Stimulated activated CD4-positive, alpha-beta T cell treated with anti-CD3 and anti-CD28 coated beads, Interleukin-15, amount 100 ng/mL, for 48 hours (primary cell): ENCODE data around the gene GNG12.

Source experiments
- DNase-seq, 2 donors: peaks; one replicate each; pipeline ENCODE4 v3.0.0-alpha.2; 2020; ENCODE audit warnings: low read depth in 2 of 2

GNG12 gene

DNA sequence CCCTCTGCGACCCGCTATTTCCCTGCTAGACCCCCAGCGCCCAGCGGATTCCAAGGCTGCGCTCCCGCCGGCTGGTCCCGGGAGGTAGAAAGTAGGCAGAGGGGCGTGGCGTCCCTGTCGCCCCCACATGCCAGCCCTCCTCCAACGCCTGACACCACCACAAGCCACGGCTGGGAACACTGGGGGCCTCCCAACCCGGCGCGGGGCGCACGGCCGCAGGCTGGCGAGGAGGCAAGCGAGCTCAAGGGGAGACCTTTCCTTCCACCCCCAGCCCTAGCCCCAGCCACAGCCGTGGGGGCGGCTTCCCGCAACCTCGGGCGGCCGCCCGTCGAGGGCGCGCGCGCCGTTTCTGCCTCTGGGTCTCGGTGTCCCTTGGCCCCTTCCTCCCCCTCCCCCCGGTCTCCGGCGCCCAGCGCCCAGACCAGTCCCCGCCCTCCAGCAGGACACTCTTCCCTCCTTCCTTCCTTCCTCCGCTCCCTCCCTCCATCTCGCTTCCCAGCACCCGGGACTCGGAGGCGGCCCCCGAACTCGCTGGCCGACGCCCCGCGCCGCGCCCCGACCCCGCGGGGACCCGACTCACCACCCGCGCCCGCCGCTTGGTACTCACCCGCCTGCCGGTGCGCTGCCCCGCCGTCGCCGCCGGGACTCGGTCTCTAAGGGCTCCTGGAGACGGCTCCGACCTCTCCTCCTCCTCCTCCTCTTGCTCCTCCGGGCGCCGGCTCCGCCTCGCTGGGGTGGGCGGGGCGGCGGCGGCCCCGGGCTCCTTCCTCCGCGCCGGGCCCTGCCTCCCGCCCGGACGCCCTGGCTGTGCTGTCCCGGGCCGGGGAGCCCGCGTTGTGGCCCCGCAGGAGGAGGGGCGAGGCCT lies at the start of gene GNG12:
GNG12 (minus strand) TSS at position 731 of the 865 bp plus-strand sequence. CDS start 125,781 bp downstream, outside the sequence.
- no peak for DNase-seq

DNA sequence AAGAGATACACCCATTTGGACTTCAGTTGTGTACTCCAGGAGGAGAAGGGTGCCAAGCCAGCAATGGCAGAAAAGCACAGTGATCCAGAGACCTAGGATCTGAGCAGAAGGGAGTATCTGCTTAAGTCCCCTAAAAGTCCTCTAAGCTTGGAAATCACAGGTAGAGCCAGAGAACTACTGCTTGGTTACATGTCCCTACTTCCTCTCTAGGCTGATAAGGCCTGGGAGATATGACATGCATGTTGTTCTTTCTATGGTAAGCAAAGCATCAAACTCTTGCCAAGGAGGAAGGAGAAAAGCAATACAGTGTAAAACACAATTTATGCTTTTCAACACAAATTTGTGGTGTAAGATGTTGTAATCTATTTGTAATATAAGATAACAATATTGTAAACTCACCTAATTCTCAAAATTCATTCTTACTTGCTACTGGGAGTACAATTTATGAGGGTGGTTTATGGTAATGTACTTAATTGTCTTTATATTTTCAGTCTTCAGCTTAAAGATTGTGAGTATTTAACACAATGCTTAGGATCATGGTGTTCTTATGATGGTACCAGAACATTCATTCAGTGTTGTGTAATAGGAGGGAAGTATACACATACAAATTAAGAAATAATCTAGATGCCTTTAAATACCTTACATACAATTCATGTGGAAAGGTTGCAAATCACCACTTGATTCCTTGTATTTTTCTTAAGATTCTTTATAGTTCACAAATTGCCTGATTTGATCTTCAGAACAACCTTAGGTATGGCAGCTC lies 49.1 kb upstream of the GNG12 start:
- no peak for DNase-seq

DNA sequence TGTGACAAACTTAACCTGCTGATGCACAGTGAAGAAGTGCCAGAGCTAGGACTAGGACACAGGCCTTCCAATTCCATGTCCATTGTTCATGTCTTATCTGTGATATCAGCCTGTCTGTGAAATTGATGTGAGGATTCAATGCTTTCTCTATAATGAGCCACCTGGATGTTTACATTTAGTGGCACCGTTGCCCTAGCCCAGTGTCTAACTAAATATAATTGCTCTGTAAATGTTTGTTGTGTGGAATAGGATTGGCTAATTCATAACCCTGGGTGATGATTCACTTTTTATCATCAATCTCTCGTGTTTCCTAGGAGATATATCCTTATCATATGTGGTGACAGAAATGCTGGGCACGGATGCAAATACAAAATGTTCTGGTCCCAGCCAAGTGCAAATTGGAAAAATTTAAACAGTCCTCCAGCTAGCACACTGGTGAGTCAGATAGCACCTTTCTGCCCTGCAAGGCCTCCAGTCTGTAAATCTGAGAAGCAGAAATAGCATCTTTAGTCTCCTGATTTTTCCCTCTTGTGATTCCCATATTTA lies 46.9 kb upstream of the GNG12 start:
- DNase-seq: no peak

DNA sequence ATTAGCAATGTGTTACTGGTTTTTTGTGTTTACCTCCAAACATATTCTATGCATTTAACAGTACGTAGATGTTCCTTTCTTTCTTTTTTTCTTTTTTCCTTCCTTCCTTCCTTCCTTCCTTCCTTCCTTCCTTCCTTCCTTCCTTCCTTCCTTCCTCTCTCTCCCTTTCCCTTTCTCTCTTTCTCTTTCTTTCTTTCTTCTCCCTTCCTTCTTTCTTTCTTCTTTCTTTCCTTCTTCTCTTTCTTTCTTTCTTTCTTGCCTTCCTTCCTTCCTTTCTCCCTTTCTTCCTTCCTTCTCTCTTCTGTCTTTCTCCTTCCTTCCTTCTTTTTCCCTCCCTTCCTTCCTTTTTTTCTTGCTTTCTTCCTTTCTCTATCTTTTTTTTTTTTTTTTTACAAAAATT lies 46.2 kb upstream of the GNG12 start:
- no peak for DNase-seq

DNA sequence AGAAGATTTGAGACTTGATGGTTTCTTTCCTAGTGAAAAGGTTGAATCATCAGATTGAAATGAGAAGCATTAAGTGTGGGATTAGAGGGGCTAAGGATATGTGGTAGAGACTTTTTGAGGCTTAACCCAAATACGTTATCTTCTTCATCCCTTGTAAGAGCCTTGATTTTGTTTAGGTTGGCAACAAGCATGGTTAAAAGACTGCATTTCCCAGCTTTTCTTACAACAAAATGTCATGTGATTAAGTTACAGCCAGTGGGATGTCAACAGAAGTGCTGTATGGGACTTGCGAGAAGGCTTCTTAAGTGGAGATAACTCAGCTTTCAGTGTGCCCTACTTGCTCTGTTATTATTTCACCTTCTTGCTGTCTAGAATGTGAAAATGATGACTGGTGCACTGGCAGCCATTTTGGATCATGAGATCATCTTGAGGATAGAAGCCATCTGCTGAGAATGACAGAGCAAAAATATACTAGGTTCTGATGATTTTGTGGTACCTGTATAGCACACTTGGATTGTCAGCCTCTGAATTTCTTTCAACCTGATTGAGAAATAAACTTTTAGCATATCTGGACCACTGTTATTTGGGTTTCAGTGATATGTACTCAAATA lies 41.3 kb upstream of the GNG12 start:
- no peak for DNase-seq

DNA sequence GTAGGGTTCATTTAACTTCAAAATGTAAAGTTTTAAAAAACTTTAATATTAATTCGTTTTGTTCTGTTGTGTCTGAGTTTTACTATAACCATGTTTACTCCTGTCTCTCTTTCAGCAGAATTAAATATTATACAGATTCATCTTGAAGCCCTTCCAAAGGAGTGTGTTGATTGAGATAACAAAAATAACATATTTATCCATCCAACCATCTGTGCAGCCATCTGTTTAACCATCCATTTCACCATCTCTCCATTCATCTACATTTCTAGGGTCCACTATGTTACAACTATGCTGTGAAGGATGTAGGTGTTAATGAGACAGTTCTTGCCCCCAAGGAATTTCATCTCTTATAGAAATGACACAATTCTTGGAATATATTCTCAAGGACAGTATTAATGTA lies 36.0 kb upstream of the GNG12 start:
- DNase-seq: no peak

DNA sequence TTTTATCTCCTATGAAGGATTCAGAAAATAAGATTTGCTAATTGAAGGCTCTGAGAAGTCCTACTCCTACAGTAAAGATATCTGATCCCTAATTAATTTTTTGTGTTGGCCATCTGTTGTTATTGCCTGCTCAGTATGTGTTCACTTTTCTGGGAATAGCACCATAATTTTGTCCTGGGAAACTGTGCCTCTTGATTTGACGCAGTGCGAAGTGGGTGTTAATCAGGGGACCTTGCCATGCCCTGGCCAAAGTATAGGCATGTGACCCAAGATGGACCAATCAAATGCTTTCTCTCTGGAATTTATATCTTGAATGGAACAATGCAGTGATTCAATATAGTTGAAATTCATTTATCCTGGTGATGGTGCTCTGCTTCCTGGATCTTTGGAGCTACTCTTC lies 30.4 kb upstream of the GNG12 start:
- DNase-seq: no peak

DNA sequence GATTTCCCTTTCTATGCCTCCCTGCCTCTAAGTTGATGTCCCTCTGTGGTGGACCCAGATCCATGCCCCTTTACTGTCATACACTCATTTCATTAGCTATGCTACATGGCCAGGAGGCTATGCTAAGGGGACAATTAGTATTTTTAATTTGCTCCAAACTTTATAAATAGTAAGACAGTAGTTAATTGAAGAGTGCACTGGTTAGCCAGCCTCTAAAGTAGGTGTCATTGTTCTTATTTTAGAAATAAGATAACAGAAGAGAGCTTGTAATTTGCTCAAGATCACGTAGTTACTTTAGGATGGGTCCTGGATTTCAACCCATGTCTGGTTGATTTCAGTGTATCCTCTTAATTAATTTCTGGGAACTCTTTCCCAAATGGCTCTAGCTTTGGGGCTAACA lies 29.4 kb upstream of the GNG12 start:
- DNase-seq: no peak

DNA sequence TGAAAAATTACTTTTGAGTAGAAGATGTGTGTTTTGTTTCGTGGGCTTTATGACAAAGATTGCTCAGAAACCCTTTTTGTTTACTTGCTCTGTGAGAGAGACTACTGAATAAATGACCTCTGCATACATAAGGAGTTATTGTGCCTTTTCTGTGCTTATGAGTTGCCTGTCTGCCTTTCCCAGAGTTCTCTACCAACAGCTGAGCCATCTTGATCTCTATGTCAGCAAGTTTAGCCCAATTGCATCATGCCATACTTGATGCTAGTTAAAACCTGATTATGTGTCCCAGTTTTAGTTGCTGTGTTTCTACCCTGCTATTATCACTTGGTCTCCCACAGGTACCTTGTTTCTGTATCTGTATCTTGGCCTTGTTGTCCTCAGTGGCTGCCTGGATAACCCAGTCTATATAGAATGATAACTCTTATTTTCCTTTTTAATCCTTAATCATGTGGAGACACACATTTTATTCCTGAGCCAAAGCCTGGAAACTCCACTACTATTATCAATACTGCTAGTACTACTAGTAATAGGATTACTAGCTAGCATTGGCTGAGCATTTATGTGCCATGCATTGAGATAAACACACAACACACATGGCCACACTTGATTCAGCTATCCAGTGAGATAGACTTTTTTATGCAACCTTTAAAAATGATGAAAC lies 28.7 kb upstream of the GNG12 start:
- no peak for DNase-seq

DNA sequence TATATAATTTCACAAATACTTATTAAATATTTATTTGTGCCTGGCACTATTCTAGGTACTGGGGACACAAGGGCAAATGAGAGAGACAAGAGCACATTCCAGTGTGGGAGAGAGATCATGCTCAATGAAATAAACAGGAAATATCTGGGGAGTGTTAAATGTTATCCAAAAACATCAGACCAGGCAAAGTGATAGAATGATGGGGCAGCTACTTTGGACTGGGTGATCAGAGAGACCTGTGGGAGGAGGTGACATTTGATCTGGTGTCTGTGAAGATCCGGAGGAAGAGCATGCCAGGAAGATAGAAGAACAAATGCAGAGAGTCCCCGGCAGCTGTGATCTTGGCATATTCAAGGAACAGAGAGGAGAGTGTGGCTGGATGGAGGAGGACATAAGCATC lies 27.5 kb upstream of the GNG12 start:
- DNase-seq: no peak

DNA sequence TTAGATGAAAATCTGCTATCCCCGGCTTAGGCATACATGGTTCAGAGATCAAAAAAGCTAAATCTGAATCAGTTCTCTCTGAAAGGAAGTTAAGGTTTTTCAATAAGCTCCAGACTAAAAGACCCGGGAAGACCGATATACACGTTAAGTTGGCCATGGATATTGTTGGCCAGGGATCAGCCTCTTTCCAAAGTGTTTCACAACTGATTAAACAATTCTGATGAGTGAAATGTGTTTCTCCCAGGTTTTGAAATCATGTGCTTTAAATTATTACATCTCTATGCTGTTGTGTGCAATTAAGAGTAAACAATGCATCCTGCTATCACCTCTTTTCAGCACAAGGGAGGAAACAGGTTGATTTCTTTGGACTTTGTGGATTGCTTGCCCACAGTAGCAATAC lies 23.7 kb upstream of the GNG12 start:
- no peak for DNase-seq

DNA sequence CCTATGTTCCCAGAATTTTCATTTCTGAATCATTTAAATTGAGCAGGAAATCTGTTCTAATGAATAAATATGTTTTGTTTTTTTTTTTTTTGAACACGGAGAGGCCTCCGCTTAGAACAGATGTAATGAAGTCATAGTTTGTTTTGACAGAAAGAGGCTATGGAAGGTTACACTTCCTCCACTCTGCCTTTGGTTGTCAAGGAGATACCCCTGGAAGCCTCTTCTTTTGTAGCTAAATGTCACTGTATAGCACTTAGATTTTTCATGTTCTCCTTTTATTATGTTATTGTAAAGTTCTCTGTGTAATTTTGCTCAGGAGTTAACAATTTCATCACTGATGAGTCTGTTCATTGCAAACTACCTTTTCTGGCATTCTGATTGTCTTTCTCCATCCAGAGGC lies 22.7 kb upstream of the GNG12 start:
- no peak for DNase-seq

DNA sequence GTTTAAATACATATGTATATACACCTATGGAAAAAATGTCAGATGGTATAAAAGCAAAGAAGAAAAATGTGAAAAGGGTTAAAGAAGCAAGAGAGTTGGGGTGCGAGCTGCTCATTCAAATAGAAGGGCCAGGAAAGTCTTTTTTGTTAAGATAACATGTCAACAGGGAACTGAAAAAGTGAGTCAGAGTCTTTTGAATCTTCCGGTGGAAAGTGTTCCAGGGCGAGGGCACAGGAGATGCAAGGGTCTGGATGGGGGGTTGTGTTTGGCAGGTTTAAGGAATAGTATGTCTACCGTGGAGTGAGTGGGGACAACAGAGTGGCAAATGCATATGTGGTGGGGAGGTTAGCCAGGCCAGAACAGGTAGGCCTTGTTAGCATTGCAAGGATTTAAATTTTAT lies 22.2 kb upstream of the GNG12 start:
- no peak for DNase-seq

DNA sequence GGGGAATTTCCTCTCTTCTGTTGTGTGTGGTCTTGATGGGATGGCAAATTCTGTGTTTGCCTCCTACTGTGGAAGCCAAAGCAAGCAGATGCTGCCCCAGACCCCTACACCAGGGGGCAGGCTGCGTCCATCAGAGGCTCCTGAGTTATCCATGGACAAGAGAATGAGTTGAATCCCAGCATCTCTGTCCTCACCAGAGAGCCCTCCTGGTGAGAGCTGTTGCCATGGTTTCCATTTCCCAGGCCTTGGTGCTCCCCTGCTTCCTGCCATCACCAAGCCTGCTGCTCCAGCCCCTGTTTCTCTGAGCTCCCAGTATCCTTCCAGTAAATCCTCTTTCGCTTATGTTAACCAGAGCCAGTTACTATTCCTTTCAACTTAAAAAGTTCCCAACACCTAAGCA lies 20.4 kb upstream of the GNG12 start:
- DNase-seq: no peak

DNA sequence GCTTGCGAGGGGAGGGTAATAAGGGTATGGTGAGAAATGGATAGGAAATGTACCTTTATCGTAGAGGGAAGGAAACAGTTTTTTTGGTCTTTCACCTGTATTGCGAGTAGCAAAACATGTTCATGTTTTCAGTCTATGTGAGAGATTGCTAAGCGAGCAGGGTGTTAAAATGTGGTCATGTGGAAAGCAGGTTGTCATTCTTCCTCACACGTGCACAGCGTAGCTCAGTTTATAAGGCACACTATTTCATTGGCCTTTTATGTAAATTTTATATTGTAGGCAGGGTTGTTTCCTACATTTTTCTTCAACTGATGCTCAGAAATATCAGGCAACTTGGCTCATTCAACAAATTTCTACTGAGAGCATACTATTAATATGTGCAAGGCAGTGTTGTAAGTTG lies 18.5 kb upstream of the GNG12 start:
- no peak for DNase-seq

DNA sequence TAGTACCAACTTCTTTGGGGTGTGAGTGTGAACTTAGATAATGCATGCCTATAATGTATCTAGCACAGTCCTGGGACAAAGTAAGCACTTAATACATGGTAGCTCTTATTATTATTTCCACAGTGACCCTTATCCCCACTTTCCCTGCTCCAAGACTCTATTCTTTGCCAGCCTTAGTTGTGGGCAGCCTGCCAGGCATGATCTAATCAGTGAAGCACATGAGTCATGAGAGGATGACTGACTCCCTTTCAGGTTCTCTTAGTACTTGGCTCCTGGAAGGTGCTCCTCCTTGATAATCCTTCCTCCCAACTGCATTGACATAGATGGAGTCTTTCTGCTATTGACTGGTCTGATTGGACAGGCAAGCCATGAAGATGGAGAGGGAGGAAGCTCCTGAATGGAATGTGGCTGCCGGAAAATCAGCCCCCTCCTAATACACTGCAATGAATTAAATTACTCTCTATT lies 17.4 kb upstream of the GNG12 start:
- DNase-seq: no peak

DNA sequence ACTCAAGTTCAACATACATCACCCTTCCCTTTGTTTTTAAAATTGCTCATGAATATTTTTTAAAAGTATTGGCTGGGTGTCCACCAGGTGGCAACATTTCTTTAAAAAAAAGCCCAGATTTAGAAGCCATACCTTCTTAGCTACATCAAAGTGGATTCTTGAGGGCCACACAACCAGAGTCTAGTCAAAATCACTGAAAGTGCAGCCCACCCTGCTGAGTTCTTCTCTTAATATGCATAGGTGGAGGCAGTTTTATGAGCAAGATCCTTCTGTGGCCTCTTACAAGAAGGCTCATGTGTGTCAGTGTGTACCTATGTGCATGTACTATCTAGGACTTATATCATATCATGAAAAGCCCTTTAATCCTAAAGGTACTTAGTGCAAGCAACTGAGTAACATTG lies 16.9 kb upstream of the GNG12 start:
- no peak for DNase-seq

DNA sequence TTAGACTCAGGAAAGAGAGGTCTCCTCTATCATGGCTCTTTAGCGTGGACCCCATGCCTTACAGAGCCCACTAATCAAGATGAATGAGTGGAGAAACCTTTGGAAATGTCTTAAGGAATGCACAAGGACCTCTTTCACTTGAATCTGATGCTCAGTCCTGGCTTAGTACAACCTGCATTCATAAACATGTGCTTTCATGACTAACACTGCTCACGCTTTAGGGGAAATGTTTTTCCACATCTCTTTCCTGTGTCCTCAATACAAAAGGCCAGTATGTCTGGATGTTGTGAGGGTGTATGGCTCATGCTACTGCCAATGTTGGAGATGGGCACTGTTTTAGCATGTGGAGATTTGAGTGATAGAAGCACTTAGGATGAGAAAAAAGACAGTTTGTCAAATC lies 14.2 kb upstream of the GNG12 start:
- DNase-seq: no peak

DNA sequence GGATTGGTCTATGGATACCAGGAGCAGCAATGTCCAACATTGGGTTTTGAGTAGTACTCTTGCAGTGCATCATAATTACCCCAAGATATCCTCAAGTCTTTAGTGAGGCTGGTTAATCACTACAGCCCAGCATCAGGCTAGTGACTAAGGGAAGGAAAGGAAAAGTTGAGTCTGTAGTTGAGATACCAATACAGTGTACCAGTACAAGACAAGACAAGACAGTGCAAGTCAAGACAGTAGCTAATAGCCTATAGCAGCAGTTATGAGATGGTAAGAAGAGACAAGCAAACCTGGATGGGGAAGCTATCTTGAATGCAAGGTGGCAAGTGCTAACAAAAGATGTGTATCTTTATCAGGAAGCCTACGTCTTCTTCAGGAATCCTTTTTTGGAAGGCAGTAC lies 13.3 kb upstream of the GNG12 start:
- DNase-seq: no peak

DNA sequence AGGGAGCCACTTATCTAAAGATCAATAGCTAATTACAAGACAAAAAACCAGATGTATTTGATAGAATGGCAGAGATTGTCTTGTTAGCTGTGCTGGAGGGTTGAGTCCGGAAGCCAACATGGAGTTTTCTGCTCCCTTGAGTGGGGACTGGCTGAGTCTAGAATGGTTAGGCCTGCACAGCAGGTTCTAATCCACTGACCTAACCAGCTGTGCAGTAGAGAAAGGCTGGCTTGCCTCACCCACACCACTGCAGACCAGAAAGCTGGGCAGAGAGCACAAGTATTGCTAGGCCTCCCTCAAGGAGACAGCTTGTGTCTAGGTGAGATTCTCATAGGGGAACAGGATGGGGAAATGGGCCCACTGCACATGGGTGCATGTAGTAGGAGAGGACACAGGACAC lies 11.7 kb upstream of the GNG12 start:
- DNase-seq: no peak

DNA sequence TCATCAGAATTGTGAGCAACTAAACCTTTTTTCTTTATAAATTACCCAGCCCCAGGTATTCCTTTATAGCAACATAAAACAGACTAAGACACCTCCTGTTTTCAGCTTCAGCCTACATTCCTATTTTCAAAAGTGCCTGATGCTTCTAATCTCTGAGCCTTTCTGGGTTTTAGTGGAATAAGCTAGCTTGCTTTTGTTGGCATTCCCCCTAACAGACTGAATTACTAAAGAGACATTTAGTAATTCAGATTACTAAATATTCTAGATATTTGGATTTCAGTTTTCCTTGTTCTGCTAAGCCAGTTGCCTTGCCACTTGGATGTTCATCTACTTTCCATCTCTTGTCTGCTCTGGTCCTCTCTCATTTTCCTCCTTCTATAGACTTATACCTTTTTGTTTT lies 10.5 kb upstream of the GNG12 start:
- no peak for DNase-seq

DNA sequence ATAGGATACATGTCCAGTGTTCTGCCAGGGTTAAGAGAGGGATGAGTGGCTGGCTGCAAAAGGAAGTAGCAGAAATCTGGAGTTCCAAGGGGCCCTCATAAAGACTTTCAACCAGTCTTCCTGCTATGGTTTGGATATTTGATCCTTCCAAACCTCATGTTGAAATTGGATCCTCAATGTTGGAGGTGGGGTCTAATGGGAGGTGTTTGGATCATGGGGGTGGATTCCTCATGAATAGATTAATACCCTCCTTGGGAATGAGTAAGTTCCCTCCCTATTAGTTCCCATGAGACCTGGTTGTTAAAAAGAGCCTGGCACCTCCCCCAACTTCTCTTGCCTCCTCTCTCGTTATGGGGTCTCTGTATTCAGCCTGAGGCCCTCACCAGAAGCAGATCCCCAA lies 10.1 kb upstream of the GNG12 start:
- DNase-seq: no peak
